Activated CD4-positive, alpha-beta memory T cell treated with anti-CD3 and anti-CD28 coated beads for 36 hours (primary cell): ENCODE measurements around the gene PTPRN2. TPM values are rescaled to one million over a fixed set of nuclear protein-coding genes. Genes with fewer than 3 reads are reported as not detected.

Source experiments
- CTCF ChIA-PET: fragments of 350-600 bp; sonication (Branson Sonifier 250); formaldehyde crosslinking; loops from one replicate; lab custom pipeline; 2021; ENCODE audit warnings: antibody characterized with exemption, inconsistent platforms; lab: Charles Lee
- POLR2A ChIA-PET: fragments of 350-600 bp; sonication (Branson Sonifier 250); formaldehyde crosslinking; loops from one replicate; lab custom pipeline; 2021; ENCODE audit warnings: antibody characterized with exemption; lab: Charles Lee
- DNase-seq: peaks from one replicate; pipeline ENCODE4 v3.0.0-alpha.2; 2020
- H3K27ac Mint-ChIP-seq: one replicate; pipeline ENCODE4 v1.8.0; 2021; ENCODE audit warnings: mixed read lengths
- H3K27me3 Mint-ChIP-seq: one replicate; pipeline ENCODE4 v1.8.0; 2021; ENCODE audit warnings: mixed read lengths
- H3K36me3 Mint-ChIP-seq: one replicate; pipeline ENCODE4 v1.8.0; 2021; ENCODE audit warnings: mixed read lengths
- H3K4me1 Mint-ChIP-seq: one replicate; pipeline ENCODE4 v1.8.0; 2021; ENCODE audit warnings: low read depth, mixed read lengths
- H3K4me3 Mint-ChIP-seq: one replicate; pipeline ENCODE4 v1.8.0; 2021; ENCODE audit warnings: mild to moderate bottlenecking, mixed read lengths
- H3K9me3 Mint-ChIP-seq: one replicate; pipeline ENCODE4 v1.8.0; 2021; ENCODE audit warnings: mixed read lengths
- intact Hi-C: fragments of 100-400 bp; cut with micrococcal nuclease; formaldehyde crosslinking; loops from one replicate; pipeline ENCODE4 v1.15.1; 2023
- total RNA-seq, 2 experiments: library from RNA; stranded (reverse); gene quantifications; one replicate each; pipeline ENCODE4 v1.2.3, GENCODE V29; 2021

The PTPRN2 gene
- total RNA-seq, 2 experiments from 2014 or later: 0.51 to 0.64 TPM

DNA sequence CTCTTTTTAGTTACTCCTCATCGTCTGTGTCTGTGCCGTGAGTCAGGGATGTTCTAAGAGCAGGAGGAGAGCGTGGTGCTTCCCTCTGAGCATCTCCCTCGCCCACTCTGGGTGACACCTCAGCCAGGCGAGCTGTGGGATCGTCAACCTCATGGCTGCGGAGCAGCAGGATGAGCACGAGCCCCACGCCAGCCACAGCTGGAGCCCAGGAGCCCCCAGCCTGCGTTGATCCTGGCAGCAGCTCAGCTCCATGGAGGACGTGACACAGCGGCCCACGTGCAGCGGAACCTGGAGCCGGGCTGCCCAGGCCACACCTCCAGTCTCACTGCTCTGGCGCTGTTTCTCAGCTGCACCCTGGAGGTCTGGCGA lies 512.0 kb downstream of the PTPRN2 start:
- no peak overlapping the region for H3K4me3 Mint-ChIP-seq

DNA sequence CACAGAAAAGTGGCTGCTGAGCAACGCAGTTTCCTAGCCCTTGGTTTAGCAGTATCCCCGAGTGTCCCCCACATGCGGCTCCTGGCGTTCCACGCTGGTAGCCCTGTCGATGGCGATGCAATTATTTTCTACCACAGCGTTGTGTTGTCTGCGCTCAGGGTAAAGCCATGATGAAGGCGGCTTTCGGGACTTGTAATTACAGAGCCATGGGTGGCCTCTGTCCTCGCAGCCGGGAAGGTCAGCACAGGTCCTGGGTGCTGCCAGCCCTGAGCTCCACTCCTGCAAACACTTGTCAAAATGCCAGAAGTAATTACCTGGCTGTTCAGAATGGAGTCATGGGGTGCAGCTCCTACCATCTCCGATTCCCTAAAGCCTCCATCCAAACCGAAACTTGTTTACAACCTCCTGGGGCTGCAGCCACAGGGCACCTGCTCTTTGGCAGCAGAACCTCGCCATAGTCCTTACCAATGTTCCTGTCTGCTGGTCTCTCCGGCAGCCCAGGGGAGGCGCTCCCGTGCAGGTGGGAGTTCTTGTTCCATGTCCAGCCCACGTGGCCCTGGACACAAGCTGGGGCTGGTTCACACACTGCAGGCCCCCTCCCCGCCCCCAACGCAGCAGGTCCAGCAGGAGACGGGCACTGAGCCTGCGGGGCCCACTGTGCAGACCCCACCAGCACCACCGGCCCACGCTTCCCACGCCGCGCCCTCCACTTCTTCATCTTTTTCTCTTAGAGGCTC lies 512.6 kb downstream of the PTPRN2 start:
- no peak overlapping the region for H3K27ac Mint-ChIP-seq
- CTCF ChIA-PET: no interaction called here
- POLR2A ChIA-PET: no interaction called here

More for the DNA sequence above, 512.0 kb downstream of the PTPRN2 start:
- ChIA-PET CTCF (no interaction called here), POLR2A (no interaction called here)
- no peaks in the 10 kb centered on the region for H3K36me3 Mint-ChIP-seq
- no peaks in the 10 kb centered on the region for H3K27me3 Mint-ChIP-seq
- H3K27ac Mint-ChIP-seq: no peak overlapping the region
- H3K9me3 Mint-ChIP-seq: no peaks in the 10 kb centered on the region
- no peak for DNase-seq
- intact Hi-C loops: no loop called here
- H3K4me1 Mint-ChIP-seq: no peaks in the 10 kb centered on the region

DNA sequence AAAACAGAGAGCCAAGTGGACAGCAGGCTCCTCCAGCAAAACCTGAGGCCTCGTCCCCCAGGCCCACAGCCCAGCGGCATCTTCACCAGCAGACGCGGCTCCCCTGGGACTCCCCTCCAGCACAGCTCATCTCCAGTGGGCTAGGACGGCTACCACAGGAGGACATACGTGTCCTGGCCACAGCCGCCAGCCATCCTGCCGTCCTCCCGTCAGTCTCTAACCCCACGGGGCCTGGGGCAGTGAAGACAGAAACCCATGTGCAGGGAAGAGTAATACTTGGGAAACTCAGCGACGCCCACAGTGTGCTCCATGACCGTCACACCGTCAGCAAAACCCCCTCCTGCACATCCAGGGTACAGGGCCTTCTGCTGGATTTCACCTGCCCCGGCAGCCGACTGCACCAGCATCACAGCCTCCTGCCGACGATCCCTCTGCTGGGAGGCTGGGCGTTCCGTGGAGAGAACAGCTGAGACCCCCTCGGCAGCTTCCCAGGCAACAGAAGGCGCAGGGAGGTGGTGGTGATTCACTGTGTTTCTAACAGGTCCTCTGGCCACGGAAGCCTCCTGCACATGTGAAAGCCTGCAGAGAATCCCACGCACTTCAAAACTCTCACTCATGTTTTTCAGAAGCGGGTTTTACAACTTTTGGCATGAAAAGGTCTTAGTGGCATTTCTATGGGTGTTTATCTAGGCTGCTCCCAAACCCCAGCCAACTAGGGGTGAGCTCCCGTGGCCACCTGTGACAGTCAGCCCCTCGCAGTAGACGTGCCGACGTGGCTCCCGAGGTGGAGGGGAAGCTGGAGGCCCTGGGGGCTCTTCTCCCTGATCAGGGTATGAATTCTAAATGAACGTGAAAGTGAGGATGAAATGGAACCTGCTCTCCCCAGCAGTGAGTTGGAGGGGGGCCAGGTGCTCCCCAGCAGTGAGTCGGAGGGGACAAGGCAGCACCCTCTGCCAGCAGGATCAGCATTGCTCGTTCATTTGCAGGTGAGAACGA lies 513.5 kb downstream of the PTPRN2 start:
- no peaks in the 10 kb centered on the region for H3K4me1 Mint-ChIP-seq
- intact Hi-C loops: no loop called here
- no peaks in the 10 kb centered on the region for H3K9me3 Mint-ChIP-seq
- H3K36me3 Mint-ChIP-seq: no peaks in the 10 kb centered on the region
- no peaks in the 10 kb centered on the region for H3K27me3 Mint-ChIP-seq
- H3K4me3 Mint-ChIP-seq: no peak overlapping the region
- no peak overlapping the region for H3K27ac Mint-ChIP-seq
- ChIA-PET CTCF (no interaction called here), POLR2A (no interaction called here)
- DNase-seq: no peak

More for the DNA sequence above, 512.6 kb downstream of the PTPRN2 start:
- no peaks in the 10 kb centered on the region for H3K36me3 Mint-ChIP-seq
- DNase-seq: no peak
- H3K27me3 Mint-ChIP-seq: no peaks in the 10 kb centered on the region
- no peaks in the 10 kb centered on the region for H3K9me3 Mint-ChIP-seq
- H3K4me3 Mint-ChIP-seq: no peak overlapping the region
- no peaks in the 10 kb centered on the region for H3K4me1 Mint-ChIP-seq
- intact Hi-C loops: no loop called here

DNA sequence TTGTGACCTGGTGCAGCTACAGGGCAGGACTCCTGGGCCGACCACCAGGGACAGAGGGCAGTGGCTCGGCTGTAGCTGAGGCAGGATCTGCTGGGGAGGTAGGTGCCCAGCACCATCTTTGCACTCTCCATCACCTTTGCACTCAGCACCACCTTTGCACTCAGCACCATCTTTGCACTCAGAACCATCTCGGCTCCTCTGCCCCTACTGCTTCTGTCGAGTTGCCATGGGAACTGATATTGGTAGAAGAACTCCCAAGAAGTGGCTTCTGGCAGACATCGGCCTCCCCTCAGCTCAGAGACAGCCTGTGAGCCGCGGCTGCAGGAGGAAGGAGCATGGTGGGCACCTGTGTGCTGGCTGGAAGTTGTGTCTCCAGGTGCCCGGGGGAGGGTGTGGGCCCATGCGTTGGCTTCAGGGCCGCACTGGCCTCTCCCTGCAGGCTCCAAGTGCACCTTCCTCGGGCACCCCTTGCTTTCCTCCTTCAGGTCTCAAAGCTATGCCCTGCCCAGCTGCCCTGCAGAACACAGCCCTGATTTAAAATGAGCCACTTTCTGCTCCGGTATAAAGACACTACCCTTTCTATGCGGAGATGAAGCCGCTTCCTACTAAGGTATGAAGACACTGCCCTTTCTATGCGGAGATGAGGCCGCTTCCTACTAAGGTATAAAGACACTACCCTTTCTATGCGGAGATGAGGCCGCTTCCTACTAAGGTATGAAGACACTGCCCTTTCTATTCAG lies 514.5 kb downstream of the PTPRN2 start:
- no peaks in the 10 kb centered on the region for H3K27me3 Mint-ChIP-seq
- ChIA-PET POLR2A (no interaction called here), CTCF (no interaction called here)
- DNase-seq: no peak
- no peak overlapping the region for H3K4me3 Mint-ChIP-seq
- H3K36me3 Mint-ChIP-seq: no peaks in the 10 kb centered on the region
- H3K4me1 Mint-ChIP-seq: no peaks in the 10 kb centered on the region
- intact Hi-C loops: no loop called here
- no peaks in the 10 kb centered on the region for H3K9me3 Mint-ChIP-seq
- H3K27ac Mint-ChIP-seq: no peak overlapping the region

DNA sequence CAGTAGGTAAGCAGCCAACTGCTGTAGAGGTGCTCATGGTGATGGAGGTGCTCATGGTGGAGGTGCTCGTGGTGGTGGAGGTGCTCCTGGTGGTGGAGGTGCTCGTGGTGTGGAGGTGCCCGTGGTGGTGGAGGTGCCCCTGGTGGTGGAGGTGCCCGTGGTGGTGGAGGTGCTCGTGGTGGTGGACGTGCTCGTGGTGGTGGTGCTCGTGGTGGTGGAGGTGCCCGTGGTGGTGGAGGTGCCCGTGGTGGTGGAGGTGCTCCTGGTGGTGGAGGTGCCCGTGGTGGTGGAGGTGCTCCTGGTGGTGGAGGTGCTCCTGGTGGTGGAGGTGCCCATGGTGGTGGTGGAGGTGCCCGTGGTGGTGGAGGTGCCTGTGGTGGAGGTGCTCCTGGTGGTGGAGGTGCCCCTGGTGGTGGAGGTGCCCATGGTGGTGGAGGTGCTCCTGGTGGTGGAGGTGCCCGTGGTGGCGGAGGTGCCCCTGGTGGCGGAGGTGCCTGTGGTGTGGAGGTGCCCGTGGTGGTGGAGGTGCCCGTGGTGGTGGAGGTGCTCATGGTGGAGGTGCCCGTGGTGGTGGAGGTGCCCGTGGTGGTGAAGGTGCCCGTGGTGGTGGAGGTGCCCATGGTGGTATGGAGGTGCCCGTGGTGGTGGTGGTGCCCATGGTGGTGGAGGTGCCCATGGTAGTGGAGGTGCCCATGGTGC lies 517.3 kb downstream of the PTPRN2 start:
- Mint-ChIP-seq H3K9me3 (no peaks in the 10 kb centered on the region), H3K4me1 (no peaks in the 10 kb centered on the region), H3K36me3 (no peaks in the 10 kb centered on the region), H3K27ac (no peak overlapping the region), H3K27me3 (peaks cover 3% of the 10 kb centered on the region), H3K4me3 (no peak overlapping the region)
- CTCF ChIA-PET: no interaction called here
- POLR2A ChIA-PET: no interaction called here
- intact Hi-C loops: no loop called here
- no peak for DNase-seq

DNA sequence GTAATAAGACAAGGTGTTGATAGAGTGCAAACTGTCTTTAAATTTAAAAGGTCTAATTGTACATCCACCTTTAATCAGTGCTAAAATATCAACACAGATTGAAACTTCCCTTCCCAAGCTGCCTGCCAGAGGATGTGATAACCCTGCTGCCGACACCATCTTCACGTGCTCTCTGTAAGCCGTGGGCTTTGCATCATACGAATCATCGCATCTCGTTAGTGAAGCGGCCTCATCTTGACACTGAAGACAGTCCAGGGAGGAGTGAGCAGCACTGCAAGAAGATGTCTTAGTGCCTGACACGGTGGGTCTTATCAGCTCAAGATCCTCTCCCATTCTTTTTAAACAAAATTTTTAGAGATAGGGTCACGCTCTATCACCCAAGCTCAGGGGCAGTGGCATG lies 518.8 kb downstream of the PTPRN2 start:
- Mint-ChIP-seq H3K9me3 (no peaks in the 10 kb centered on the region), H3K36me3 (no peaks in the 10 kb centered on the region), H3K27me3 (peaks cover 3% of the 10 kb centered on the region), H3K4me3 (no peak overlapping the region), H3K4me1 (no peaks in the 10 kb centered on the region), H3K27ac (no peak overlapping the region)
- intact Hi-C loops: no loop called here
- POLR2A ChIA-PET: no interaction called here
- CTCF ChIA-PET: no interaction called here
- no peak for DNase-seq

DNA sequence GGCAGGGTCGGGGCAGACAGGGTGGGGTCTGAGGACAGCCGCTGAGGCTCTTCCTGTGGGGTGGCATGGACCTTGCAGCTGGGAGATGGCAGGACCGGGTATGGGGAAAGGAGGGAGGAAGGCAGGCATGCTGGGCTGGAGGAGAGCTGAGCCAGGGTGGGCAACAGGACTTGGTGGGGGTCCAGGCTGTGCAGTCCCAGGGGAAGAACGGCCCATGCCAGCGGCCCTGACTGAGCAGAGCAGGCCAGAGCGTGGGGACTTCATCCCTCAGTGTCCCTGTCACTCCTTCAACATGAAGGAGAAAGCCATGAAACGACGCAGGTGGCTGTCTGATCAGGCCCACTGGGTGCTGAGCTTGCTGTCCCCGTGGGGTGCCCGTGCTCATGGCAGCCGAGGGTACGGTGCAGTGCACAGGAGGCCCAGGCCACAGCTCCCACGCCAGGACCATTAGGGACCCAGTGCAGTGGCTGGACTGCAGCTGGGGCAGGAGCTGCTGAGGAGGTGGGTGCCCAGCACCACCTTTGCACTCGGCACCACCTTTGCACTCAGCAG lies 519.6 kb downstream of the PTPRN2 start:
- POLR2A ChIA-PET: no interaction called here
- no peak for DNase-seq
- Mint-ChIP-seq H3K27me3 (peaks cover 3% of the 10 kb centered on the region), H3K4me1 (no peaks in the 10 kb centered on the region), H3K9me3 (peaks cover 4% of the 10 kb centered on the region), H3K4me3 (no peak overlapping the region), H3K36me3 (no peaks in the 10 kb centered on the region), H3K27ac (no peak overlapping the region)
- intact Hi-C loops: no loop called here
- CTCF ChIA-PET: no interaction called here

DNA sequence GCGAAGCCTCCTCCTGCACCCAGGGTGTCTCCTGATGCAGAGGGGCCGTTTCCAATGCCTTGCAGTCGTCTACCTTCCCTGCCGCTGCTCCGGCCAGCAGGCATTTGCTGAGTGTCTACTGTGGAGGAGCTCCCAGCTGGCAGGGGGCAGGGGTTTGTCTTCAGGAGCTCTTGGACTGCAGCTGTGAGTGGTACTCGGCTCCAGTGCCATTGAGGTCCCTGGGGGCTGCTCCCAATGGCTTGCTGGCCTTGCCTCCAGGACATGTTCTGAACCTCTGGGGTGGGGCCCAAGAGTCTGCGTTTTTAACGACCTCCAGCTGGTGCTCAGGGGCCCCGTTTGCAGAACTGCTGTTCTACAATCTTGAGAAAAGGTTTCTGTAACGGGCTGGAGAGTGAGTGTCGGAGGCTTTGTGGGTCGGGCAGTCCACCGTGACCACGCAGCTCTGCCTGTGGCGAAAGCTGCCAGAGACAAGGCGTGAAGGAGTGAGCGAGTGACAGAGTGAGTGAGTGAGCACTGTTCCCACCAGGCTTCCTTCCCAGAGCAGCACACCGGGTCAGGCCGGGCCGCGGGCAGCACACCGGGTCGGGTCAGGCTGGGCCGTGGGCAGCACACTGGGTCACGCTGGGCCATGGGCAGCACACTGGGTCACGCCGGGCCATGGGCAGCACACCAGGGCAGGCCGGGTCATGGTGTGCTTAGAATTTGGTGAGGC lies 520.2 kb downstream of the PTPRN2 start:
- POLR2A ChIA-PET: no interaction called here
- Mint-ChIP-seq H3K27me3 (peaks cover 3% of the 10 kb centered on the region), H3K4me3 (no peak overlapping the region), H3K4me1 (no peaks in the 10 kb centered on the region), H3K36me3 (no peaks in the 10 kb centered on the region), H3K27ac (no peak overlapping the region), H3K9me3 (peaks cover 4% of the 10 kb centered on the region)
- CTCF ChIA-PET: no interaction called here
- DNase-seq: no peak
- intact Hi-C loops: no loop called here

DNA sequence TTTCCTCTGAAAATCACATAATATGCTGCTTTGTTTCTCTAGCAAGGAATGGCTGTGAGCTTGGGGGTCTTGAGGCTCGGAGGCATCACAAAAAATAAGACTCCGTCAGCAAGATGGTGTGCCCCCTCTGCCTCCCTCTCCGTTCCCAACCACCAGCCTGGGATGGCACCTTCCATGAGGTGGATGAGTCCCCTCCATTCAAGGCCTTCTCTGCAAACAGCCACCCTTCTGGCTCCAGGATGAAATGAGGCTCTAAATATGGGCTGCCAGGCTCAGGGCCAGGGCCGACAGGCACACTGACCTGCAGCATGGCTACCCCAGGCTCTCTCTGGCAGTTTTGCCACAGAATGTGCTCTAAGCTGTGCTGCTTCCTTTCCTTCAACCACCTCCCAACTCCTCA lies 521.5 kb downstream of the PTPRN2 start:
- H3K4me1 Mint-ChIP-seq: no peaks in the 10 kb centered on the region
- H3K27me3 Mint-ChIP-seq: peaks cover 3% of the 10 kb centered on the region
- CTCF ChIA-PET: no interaction called here
- H3K9me3 Mint-ChIP-seq: peaks cover 4% of the 10 kb centered on the region
- H3K4me3 Mint-ChIP-seq: no peak overlapping the region
- H3K27ac Mint-ChIP-seq: no peak overlapping the region
- POLR2A ChIA-PET: no interaction called here
- no peaks in the 10 kb centered on the region for H3K36me3 Mint-ChIP-seq
- no peak for DNase-seq
- intact Hi-C loops: no loop called here

DNA sequence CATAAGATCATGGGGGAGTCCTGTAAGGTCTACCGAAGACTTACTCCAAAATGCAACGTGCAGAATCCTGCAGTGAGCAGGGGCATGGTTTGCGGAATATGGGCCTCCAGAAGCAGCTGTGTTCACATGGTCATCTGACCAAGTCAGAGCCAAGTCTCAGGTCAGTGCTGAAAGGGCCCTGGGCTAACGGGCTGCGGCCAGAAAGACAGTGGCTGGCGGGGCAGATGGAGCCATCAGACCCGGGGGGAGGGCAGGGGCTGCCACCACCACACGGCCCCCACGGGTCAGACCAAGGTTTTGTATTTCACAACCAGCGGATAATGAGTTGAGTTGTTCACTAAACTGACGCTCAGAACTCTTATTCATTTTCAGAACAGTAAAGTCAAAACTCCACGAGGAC lies 522.3 kb downstream of the PTPRN2 start:
- Mint-ChIP-seq H3K9me3 (peaks cover 4% of the 10 kb centered on the region), H3K4me3 (no peak overlapping the region), H3K36me3 (no peaks in the 10 kb centered on the region), H3K27ac (no peak overlapping the region), H3K4me1 (no peaks in the 10 kb centered on the region), H3K27me3 (peaks cover 3% of the 10 kb centered on the region)
- CTCF ChIA-PET: no interaction called here
- no peak for DNase-seq
- intact Hi-C loops: no loop called here
- POLR2A ChIA-PET: no interaction called here

DNA sequence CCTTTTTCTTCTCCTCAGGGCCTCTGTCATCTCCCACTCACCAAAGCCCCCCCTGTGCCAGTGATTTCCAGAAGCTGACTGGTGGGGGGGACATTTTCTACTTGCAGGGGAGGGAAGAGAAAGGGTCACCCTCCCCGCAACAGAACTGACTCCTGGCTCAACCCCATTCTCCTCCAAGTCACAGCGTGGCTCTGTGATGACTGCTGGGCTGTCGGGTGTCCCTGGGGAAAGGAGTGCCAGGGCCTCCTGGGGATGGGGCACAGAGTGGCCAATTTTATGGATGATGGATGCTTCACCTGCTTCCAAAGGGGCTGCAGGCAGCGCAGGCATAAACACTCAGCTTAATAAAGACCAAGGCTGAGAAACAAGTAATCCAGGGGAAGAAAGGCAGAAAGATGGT lies 523.0 kb downstream of the PTPRN2 start:
- Mint-ChIP-seq H3K4me3 (no peak overlapping the region), H3K4me1 (no peaks in the 10 kb centered on the region), H3K36me3 (no peaks in the 10 kb centered on the region), H3K9me3 (peaks cover 4% of the 10 kb centered on the region), H3K27ac (no peak overlapping the region), H3K27me3 (peaks cover 3% of the 10 kb centered on the region)
- no peak for DNase-seq
- ChIA-PET POLR2A (no interaction called here), CTCF (no interaction called here)
- intact Hi-C loops: no loop called here
